Gastroesophageal sphincter (tissue), 3 donors: ENCODE data around the gene NFIA.

ENCODE experiments used
- CTCF ChIP-seq, 4 experiments: fragments of 200-600 bp in 2 of 4; fragments of 450-650 bp in 2 of 4; sonication (generic) in 1 of 4; IDR thresholded peaks; one replicate each; pipeline ENCODE4 v1.5.1; 2017 to 2019; ENCODE audit warnings: antibody characterized with exemption in 4 of 4, mild to moderate bottlenecking in 2 of 4, moderate library complexity in 2 of 4
- POLR2A ChIP-seq, 2 donors: fragments of 450-650 bp; IDR thresholded peaks; one replicate each; pipeline ENCODE4 v1.6.1; 2017; ENCODE audit warnings: antibody characterized with exemption in 2 of 2, mild to moderate bottlenecking in 2 of 2, moderate library complexity in 1 of 2
- POLR2AphosphoS5 ChIP-seq: sonication (generic); formaldehyde crosslinking; IDR thresholded peaks from one replicate; pipeline ENCODE4 v1.6.1; 2017; ENCODE audit warnings: antibody characterized with exemption

- no peak for TF ChIP-seq CTCF (IDR thresholded peaks at IDR 0.05)
- no peak for TF ChIP-seq POLR2AphosphoS5
- no peak for TF ChIP-seq POLR2A (IDR thresholded peaks at IDR 0.05)
These were observed 424.7 kb downstream of the NFIA start for GRCh38 chr1:61506944-61507500.
